Esophagus muscularis mucosa (tissue), 4 donors: ENCODE data around the gene SLC38A9. TPM values are rescaled to one million over a fixed set of nuclear protein-coding genes. Genes with fewer than 3 reads are reported as not detected.

Experiments
- DNase-seq: peaks from one replicate; pipeline ENCODE4 v3.0.0-alpha.2; 2017; ENCODE audit errors: extremely low spot score
- H3K27ac ChIP-seq, 4 donors: fragments of 200-600 bp; sonication (generic); replicated peaks in 1 of 4; 1 replicate in 3 of 4; 2 replicates in 1 of 4; pipeline ENCODE4 v1.5.1; 2016 to 2019; ENCODE audit warnings: mild to moderate bottlenecking in 1 of 4
- H3K27me3 ChIP-seq, 4 donors: fragments of 200-600 bp; sonication (generic); one replicate each; pipeline versions ENCODE4 v1.5.1 to v1.6.0; 2016 to 2019
- H3K36me3 ChIP-seq, 4 donors: fragments of 200-600 bp; sonication (generic); one replicate each; pipeline ENCODE4 v1.5.1; 2016 to 2019
- H3K4me1 ChIP-seq, 4 donors: fragments of 200-600 bp; sonication (generic); one replicate each; pipeline ENCODE4 v1.5.1; 2016 to 2019
- H3K4me3 ChIP-seq, 4 donors: fragments of 200-600 bp; sonication (generic); 1 replicate in 2 of 4; 2 replicates in 2 of 4; pipeline ENCODE4 v1.5.1; 2016 to 2019; ENCODE audit warnings: mild to moderate bottlenecking in 4 of 4, moderate library complexity in 1 of 4
- H3K9me3 ChIP-seq, 4 donors: fragments of 200-600 bp; sonication (generic); 1 replicate in 3 of 4; 2 replicates in 1 of 4; pipeline ENCODE4 v1.5.1; 2016 to 2019
- EP300 ChIP-seq: sonication (generic); formaldehyde crosslinking; IDR thresholded peaks from one replicate; pipeline ENCODE4 v1.6.1; 2017; ENCODE audit warnings: antibody characterized with exemption
- POLR2A ChIP-seq: fragments of 450-650 bp; IDR thresholded peaks from one replicate; pipeline ENCODE4 v1.6.1; 2017; ENCODE audit warnings: antibody characterized with exemption, moderate library complexity, mild to moderate bottlenecking, low read depth
- POLR2AphosphoS5 ChIP-seq, 2 donors: sonication (generic); formaldehyde crosslinking; IDR thresholded peaks; one replicate each; pipeline ENCODE4 v1.6.1; 2017; ENCODE audit warnings: antibody characterized with exemption in 2 of 2
- WGBS: methylation state at CpG from one replicate; pipeline ENCODE4 v1.1.5; 2018; 5-methylcytosine and 5-hydroxymethylcytosine counted together
- intact Hi-C: fragments of 100-400 bp; cut with DNase I; formaldehyde crosslinking; loops from one replicate; pipeline ENCODE4 v1.15.1; 2023
- total RNA-seq, 4 donors: library from RNA; depleted of rRNA; stranded (reverse); fragments of >200 nt; gene quantifications; one replicate each; pipeline versions ENCODE4 v1.1.0 to v1.2.1, GENCODE V29; 2016
- TF ChIP-seq, protein P1 (sequence below), 3 experiments: fragments of 200-600 bp in 2 of 3; fragments of 450-650 bp in 1 of 3; sonication (generic) in 2 of 3; IDR thresholded peaks; one replicate each; pipeline ENCODE4 v1.5.1; 2017 to 2019; ENCODE audit warnings: antibody characterized with exemption in 3 of 3, mild to moderate bottlenecking in 2 of 3, moderate library complexity in 1 of 3

Gene SLC38A9
- total RNA-seq, 4 donors from 2014 or later, result 10.0 to 12.3 (median 11.0) TPM

DNA sequence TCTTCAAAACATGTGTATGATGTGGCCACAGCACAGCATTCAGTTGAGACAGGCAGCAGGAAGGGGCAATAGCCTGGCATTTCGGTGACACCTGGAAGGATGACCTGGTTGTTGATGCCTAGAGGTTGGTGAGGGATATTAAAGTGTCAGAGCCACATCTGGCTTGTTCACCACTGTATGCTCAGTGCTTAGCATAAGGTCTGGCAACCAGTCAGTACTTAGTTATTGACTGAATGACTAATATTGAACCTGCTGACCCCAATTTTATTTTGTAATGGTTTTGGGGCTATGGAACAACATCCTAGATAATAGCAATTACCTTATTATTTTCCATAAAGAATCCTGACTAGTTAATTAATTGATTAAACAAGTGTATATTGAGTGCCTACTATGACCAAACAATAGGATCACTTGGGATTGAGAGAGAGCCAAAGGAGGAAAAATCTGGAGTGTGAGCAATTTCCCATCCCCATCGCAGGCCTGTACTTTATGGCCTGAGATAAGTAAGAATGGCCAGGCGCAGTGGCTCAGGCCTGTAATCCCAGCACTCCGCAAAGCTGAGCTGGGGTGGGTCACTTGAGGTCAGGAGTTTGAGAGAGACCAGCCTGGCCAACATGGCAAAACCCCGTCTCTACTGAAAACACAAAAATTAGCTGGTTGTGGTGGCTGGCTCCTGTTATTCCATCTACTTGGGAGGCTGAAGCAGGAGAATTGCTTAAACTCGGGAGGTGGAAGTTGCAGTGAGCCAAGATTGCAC, 91.9 kb downstream of the SLC38A9 start:
- intact Hi-C loops, result no loop called here
- peak overlapping the region in 2 of 4 donors; percentile 18 to 52 for H3K27ac ChIP-seq

DNA sequence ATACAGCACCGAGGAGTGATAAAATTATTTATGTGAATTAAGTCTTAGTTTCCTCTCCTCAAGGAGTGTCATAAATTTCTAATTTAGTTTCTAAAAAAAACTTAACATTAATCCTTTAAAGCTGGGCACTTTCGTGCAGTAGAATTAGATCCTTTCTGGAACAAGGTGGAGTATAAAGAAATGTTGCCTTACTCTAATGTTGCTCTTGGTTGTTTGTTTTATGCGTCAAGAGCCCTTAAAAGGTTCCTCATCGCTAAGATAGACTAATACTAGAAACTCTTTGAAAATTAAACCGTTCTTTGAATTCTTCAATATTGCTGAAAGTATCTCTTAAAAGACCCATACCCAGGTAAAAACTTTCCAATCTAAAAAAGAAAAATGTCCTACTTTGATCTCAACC, 93.8 kb downstream of the SLC38A9 start:
- 86% methylated on average over 5 of the region's 5 CpGs for WGBS
- no peak for DNase-seq

More for the DNA sequence above, 91.9 kb downstream of the SLC38A9 start:
- H3K36me3 ChIP-seq, result no peaks in the 10 kb centered on the region
- WGBS, result 89% methylated on average over 6 of the region's 6 CpGs
- DNase-seq, result no peak
- H3K27me3 ChIP-seq, result no peaks in the 10 kb centered on the region
- peaks cover 10 to 31% (median 19%) of the 10 kb centered on the region in 4 donors for H3K4me1 ChIP-seq
- no peak for TF ChIP-seq POLR2AphosphoS5 (IDR thresholded peaks at IDR 0.05)
- TF ChIP-seq EP300, result no peak
- TF ChIP-seq, protein P1, sequence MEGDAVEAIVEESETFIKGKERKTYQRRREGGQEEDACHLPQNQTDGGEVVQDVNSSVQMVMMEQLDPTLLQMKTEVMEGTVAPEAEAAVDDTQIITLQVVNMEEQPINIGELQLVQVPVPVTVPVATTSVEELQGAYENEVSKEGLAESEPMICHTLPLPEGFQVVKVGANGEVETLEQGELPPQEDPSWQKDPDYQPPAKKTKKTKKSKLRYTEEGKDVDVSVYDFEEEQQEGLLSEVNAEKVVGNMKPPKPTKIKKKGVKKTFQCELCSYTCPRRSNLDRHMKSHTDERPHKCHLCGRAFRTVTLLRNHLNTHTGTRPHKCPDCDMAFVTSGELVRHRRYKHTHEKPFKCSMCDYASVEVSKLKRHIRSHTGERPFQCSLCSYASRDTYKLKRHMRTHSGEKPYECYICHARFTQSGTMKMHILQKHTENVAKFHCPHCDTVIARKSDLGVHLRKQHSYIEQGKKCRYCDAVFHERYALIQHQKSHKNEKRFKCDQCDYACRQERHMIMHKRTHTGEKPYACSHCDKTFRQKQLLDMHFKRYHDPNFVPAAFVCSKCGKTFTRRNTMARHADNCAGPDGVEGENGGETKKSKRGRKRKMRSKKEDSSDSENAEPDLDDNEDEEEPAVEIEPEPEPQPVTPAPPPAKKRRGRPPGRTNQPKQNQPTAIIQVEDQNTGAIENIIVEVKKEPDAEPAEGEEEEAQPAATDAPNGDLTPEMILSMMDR (IDR thresholded peaks at IDR 0.05), result no peak
- TF ChIP-seq POLR2A, result no peak
- H3K9me3 ChIP-seq, result no peaks in the 10 kb centered on the region
- no peak overlapping the region for H3K4me3 ChIP-seq

DNA sequence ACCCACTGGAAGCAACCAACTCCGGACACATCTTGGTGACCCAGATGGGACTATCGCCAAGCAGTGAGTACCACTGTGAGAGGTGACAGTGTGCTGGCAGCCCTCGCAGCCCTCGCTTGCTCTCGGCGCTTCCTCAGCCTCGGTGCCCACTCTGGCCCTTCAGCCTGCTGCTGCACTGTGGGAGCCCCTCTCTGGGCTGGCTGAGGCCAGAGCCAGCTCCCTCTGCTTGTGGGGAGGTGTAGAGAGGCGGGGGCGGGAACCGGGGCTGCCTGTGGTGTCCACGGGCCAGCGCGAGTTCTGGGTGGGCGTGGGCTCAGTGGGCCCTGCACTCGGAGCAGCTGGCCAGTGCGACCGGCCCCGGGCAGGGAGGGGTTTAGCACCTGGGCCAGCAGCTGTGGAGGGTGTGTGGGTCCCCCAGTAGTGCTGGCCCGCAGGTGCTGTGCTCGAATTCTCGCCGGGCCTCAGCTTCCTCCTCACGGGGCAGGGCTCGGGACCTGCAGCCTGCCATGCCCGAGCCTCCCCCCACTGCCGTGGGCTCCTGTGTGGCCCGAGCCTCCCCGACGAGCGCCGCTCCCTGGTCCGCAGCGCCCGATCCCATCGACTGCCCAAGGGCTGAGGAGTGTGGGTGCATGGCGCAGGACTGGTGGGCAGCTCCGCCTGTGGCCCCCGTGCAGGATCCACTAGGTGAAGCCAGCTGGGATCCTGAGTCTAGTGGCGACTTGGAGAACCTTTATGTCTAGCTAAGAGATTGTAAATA, 98.8 kb downstream of the SLC38A9 start:
- no peak for DNase-seq
- Histone ChIP-seq H3K36me3 (no peaks in the 10 kb centered on the region), H3K4me3 (no peak overlapping the region), H3K27ac (no peak overlapping the region), H3K27me3 (no peaks in the 10 kb centered on the region), H3K9me3 (no peaks in the 10 kb centered on the region), H3K4me1 (peaks cover 0 to 7% (median 0%) of the 10 kb centered on the region in 4 donors)
- WGBS, result 100% methylated on average over 6 of the region's 39 CpGs
- TF ChIP-seq, protein P1 (IDR thresholded peaks at IDR 0.05), result no peak
- TF ChIP-seq POLR2AphosphoS5 (IDR thresholded peaks at IDR 0.05), result no peak
- no peak for TF ChIP-seq POLR2A
- TF ChIP-seq EP300, result no peak
- intact Hi-C loops, result no loop called here

More for the DNA sequence above, 93.8 kb downstream of the SLC38A9 start:
- no peaks in the 10 kb centered on the region for H3K9me3 ChIP-seq
- TF ChIP-seq, protein P1 (IDR thresholded peaks at IDR 0.05), result no peak
- no peak for TF ChIP-seq POLR2AphosphoS5 (IDR thresholded peaks at IDR 0.05)
- TF ChIP-seq POLR2A, result no peak
- TF ChIP-seq EP300, result no peak
- H3K4me3 ChIP-seq, result no peak overlapping the region
- H3K27ac ChIP-seq, result no peak overlapping the region
- H3K4me1 ChIP-seq, result peaks cover 8 to 25% (median 13%) of the 10 kb centered on the region in 4 donors
- intact Hi-C loops, result no loop called here
- no peaks in the 10 kb centered on the region for H3K36me3 ChIP-seq
- no peaks in the 10 kb centered on the region for H3K27me3 ChIP-seq

DNA sequence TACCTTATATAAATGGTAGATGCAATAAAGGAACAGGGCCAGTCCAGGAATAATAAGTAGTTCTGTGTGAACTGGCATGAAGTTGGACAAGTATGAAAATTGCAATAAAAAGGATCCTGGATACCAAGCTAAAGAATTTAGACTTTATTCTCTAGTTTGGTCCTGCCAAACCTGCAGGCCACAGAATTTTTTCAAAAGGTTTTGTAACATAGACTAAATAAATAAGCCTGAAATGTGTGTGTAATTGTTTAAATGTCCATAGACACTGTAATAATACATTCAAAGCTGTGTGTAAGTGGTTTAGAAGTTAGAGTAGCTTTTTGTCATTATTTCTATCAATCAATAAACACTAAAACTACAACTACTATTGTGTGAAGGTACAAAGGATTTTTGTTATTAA, 101.6 kb downstream of the SLC38A9 start:
- DNase-seq, result no peak
- Histone ChIP-seq H3K4me1 (peaks cover 0 to 7% (median 0%) of the 10 kb centered on the region in 4 donors), H3K27me3 (no peaks in the 10 kb centered on the region), H3K36me3 (no peaks in the 10 kb centered on the region), H3K27ac (no peak overlapping the region), H3K4me3 (no peak overlapping the region), H3K9me3 (no peaks in the 10 kb centered on the region)
- no peak for TF ChIP-seq EP300
- TF ChIP-seq POLR2A, result no peak
- intact Hi-C loops, result no loop called here

DNA sequence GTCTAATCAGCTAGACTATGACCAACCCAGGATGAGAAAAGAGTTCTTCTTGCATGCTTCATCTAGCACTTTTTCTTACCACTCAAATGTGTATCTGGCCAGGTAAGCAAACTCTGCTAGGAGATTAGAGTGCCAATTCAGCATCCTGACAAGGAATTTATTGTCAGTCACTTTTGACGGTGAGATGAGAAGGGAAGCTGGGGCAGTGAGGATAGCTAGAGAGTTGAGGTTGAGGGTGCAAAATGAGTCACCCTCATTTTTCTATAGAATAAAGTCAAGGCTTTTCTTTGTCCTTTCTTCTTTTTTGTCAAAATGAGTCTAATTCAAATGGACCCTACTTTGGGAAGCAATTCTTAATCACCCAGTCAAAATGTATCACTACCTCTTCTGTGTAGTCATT, 102.7 kb downstream of the SLC38A9 start:
- no peak for TF ChIP-seq POLR2AphosphoS5 (IDR thresholded peaks at IDR 0.05)
- TF ChIP-seq EP300, result no peak
- TF ChIP-seq, protein P1 (IDR thresholded peaks at IDR 0.05), result no peak
- no peak for TF ChIP-seq POLR2A
- Histone ChIP-seq H3K27me3 (no peaks in the 10 kb centered on the region), H3K27ac (no peak overlapping the region), H3K9me3 (no peaks in the 10 kb centered on the region), H3K4me1 (peaks cover 5 to 13% (median 6%) of the 10 kb centered on the region in 4 donors), H3K4me3 (no peak overlapping the region), H3K36me3 (no peaks in the 10 kb centered on the region)
- intact Hi-C loops, result no loop called here
- 87% methylated on average over 1 of the region's 1 CpG for WGBS
- DNase-seq, result no peak
